BLaER1 (cell line): ENCODE data around the gene EHMT2.
"Not testable (repeated sequence)": the region's sequence is repeated elsewhere in the genome, so short reads cannot be mapped to it uniquely, and the experiment has no call there.

Source experiments
- H3K27ac ChIP-seq: shearing (Covaris generic); formaldehyde crosslinking; 2 replicates; pipeline ENCODE4 v1.8.1; 2022
- H3K27me3 ChIP-seq: shearing (Covaris generic); formaldehyde crosslinking; 2 replicates; pipeline ENCODE4 v1.8.1; 2022
- H3K36me3 ChIP-seq: shearing (Covaris generic); formaldehyde crosslinking; 2 replicates; pipeline ENCODE4 v1.8.1; 2022
- H3K4me1 ChIP-seq: shearing (Covaris generic); formaldehyde crosslinking; 2 replicates; pipeline ENCODE4 v1.8.1; 2022
- H3K4me2 ChIP-seq: shearing (Covaris generic); formaldehyde crosslinking; 2 replicates; pipeline ENCODE4 v1.8.1; 2022
- H3K4me3 ChIP-seq: shearing (Covaris generic); formaldehyde crosslinking; 2 replicates; pipeline ENCODE4 v1.8.1; 2022
- H3K9ac ChIP-seq: shearing (Covaris generic); formaldehyde crosslinking; 2 replicates; pipeline ENCODE4 v1.8.1; 2022
- H3K9me3 ChIP-seq: shearing (Covaris generic); formaldehyde crosslinking; 2 replicates; pipeline ENCODE4 v1.8.1; 2022
- H4K20me1 ChIP-seq: shearing (Covaris generic); formaldehyde crosslinking; 2 replicates; pipeline ENCODE4 v1.8.1; 2022
- Cebpa-rat ChIP-seq: shearing (Covaris generic); IDR thresholded peaks from 2 replicates; pipeline ENCODE4 v1.8.1; 2022

EHMT2 gene

DNA sequence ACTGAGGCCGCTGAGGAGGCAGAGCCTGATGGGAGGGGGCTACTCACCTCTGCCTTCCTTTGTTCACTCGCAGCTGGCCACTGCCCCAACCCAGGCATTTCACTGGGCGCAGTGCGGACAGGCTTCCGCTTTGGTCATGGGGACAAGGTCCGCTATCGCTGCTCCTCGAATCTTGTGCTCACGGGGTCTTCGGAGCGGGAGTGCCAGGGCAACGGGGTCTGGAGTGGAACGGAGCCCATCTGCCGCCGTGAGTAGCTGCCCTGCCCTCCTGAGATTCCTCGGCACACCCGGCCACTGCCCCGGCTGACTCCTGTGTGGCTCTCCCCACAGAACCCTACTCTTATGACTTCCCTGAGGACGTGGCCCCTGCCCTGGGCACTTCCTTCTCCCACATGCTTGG lies 36.0 kb upstream of the EHMT2 start:
- Histone ChIP-seq H3K4me2 (no peak overlapping the region), H3K4me3 (no peak overlapping the region), H3K9me3 (no peaks in the 10 kb centered on the region), H4K20me1 (no peaks in the 10 kb centered on the region), H3K9ac (no peak overlapping the region), H3K27ac (no peak overlapping the region), H3K36me3 (no peaks in the 10 kb centered on the region), H3K27me3 (no peaks in the 10 kb centered on the region), H3K4me1 (peaks cover 8% of the 10 kb centered on the region)
- no peak for TF ChIP-seq Cebpa-rat

DNA sequence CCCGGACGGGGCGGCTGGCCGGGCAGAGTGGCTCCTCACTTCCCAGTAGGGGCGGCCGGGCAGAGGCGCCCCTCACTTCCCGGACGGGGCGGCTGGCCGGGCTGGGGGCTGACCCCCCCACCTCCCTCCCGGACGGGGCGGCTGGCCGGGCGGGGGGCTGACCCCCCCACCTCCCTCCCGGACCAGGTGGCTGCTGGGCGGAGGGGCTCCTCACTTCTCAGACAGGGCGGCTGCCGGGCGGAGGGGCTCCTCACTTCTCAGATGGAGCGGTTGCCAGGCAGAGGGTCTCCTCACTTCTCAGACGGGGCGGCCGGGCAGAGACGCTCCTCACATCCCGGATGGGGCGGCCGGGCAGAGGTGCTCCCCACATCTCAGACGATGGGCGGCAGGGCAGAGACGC lies 34.6 kb upstream of the EHMT2 start:
- H3K4me1 ChIP-seq, H3K9ac ChIP-seq, H4K20me1 ChIP-seq, H3K27me3 ChIP-seq, H3K27ac ChIP-seq, H3K4me3 ChIP-seq, H3K9me3 ChIP-seq, H3K4me2 ChIP-seq, H3K36me3 ChIP-seq: not testable (repeated sequence)

DNA sequence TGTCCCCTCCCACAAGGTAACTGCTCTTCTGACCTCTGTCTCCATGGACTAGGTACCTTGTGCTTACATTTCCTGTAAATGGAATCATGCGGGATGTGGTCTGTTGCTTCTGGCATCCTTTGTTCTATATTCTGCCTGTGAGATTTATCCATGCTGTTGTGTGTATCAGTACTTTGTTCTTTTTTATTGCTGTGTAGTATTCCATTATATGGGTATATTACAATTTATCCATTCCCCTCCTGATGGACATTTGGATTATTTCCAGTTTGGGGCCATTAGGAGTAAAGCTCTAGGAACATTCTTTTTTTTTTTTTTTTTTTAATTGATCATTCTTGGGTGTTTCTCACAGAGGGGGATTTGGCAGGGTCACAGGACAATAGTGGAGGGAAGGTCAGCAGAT lies 33.5 kb upstream of the EHMT2 start:
- no peak overlapping the region for H3K27ac ChIP-seq
- no peak for TF ChIP-seq Cebpa-rat
- H4K20me1 ChIP-seq: no peaks in the 10 kb centered on the region
- H3K27me3 ChIP-seq: no peaks in the 10 kb centered on the region
- no peak overlapping the region for H3K4me3 ChIP-seq
- H3K36me3 ChIP-seq: no peaks in the 10 kb centered on the region
- H3K4me1 ChIP-seq: peaks cover 2% of the 10 kb centered on the region
- no peaks in the 10 kb centered on the region for H3K9me3 ChIP-seq
- no peak overlapping the region for H3K9ac ChIP-seq
- no peak overlapping the region for H3K4me2 ChIP-seq

DNA sequence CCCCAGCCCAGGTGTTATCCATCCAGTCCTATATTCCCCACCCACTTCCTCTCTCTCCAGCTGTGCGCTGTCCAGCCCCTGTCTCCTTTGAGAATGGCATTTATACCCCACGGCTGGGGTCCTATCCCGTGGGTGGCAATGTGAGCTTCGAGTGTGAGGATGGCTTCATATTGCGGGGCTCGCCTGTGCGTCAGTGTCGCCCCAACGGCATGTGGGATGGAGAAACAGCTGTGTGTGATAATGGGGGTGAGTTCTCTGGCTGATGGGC lies 31.1 kb upstream of the EHMT2 start:
- Histone ChIP-seq H4K20me1 (no peaks in the 10 kb centered on the region), H3K4me2 (no peak overlapping the region), H3K36me3 (no peaks in the 10 kb centered on the region), H3K4me1 (no peaks in the 10 kb centered on the region), H3K27ac (no peak overlapping the region), H3K4me3 (no peak overlapping the region), H3K9me3 (no peaks in the 10 kb centered on the region), H3K9ac (no peak overlapping the region), H3K27me3 (no peaks in the 10 kb centered on the region)
- TF ChIP-seq Cebpa-rat: no peak

DNA sequence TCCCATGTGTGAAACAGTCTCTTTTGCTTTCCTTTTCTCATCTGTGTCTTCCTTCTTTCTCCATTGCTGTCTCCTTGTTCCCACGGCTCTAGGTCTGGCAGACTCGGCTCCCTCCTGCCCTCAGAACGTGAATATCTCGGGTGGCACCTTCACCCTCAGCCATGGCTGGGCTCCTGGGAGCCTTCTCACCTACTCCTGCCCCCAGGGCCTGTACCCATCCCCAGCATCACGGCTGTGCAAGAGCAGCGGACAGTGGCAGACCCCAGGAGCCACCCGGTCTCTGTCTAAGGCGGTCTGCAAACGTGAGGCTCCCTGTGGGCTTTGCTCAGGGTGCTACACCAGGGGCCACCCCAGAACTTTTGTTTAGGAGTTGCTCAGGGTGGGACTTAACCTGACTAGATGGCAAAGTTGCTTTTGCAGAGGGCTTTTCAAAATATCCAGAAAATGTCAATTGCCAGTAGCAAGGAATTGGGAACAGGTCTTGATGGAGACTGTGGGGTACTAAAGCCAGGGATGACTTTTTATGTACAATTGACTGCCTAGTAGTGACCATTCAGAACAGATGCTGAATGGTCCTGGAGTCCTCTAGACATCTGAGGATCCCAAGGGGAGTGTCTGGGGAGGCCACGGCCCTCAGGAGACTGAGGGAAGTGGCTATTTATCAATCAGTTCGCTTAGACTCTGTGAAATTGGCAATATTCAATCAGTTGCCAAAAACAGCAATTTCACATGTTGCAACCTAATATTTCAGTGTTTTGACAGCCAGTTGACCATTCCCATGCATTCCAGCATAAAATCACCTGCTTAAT lies 30.6 kb upstream of the EHMT2 start:
- no peaks in the 10 kb centered on the region for H4K20me1 ChIP-seq
- H3K9me3 ChIP-seq: no peaks in the 10 kb centered on the region
- H3K4me3 ChIP-seq: no peak overlapping the region
- no peak for TF ChIP-seq Cebpa-rat
- H3K27ac ChIP-seq: no peak overlapping the region
- no peaks in the 10 kb centered on the region for H3K4me1 ChIP-seq
- H3K9ac ChIP-seq: no peak overlapping the region
- no peaks in the 10 kb centered on the region for H3K36me3 ChIP-seq
- H3K27me3 ChIP-seq: no peaks in the 10 kb centered on the region
- no peak overlapping the region for H3K4me2 ChIP-seq

DNA sequence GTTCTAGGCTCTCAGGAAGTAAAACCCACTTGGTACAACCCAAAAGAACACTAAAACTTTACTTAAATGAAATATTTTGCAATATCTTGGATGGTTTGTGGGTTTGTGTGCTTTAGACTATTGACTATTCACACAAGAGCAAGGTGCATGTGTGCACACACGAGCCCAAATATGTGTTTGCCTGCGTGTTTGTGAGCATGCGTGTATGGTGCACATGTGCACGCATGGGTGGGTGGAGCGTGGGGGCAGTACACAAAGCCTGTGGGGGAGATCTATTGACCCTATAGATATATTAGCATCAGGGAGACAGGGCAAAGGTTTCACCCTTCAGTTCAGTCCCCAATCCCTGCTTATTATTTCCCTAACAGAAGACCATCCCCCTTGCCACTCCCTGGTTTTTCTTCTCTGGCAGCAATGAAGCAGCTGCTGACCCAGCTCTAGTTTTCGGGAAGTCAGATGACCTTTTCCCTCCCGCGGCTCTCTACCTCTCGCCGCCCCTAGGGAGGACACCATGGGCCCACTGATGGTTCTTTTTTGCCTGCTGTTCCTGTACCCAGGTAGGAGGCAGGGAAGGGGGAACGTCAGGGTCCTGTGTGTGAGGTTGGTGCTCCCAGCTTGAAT lies 29.9 kb upstream of the EHMT2 start, which contains the start of gene C2:
TSS of gene C2 (plus strand) at position 476 of the 621 bp plus-strand sequence. CDS start at position 512, 36 bp downstream.
- no peaks in the 10 kb centered on the region for H3K27me3 ChIP-seq
- no peak within 1 kb of the TSS for H3K4me3 ChIP-seq
- no peak within 1 kb of the TSS for H3K27ac ChIP-seq
- no peak for TF ChIP-seq Cebpa-rat
- H4K20me1 ChIP-seq: no peaks in the 10 kb centered on the region
- no peaks in the 10 kb centered on the region for H3K36me3 ChIP-seq
- H3K4me2 ChIP-seq: no peak within 1 kb of the TSS
- H3K9me3 ChIP-seq: no peaks in the 10 kb centered on the region
- no peak within 1 kb of the TSS for H3K9ac ChIP-seq
- H3K4me1 ChIP-seq: no peaks in the 10 kb centered on the region

DNA sequence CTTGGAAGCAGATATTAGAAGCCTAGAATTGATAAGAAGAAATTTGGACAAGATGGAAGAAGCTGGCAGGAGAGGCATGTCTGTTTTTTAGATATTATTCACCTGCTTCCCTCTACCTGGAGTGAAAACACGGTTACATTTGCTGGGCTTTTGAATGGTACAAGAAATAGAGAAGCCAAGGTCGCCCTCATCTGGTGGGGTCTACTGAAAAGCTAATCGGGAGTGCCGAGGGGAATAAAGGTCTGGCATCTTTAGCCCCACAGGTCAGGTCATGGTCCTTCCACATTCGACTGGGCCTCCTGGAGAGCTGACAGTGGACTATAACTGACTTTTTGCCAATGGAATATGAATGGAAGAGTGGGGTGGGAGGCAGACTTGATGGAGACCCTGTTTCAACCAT lies 25.4 kb upstream of the EHMT2 start:
- no peak for TF ChIP-seq Cebpa-rat
- Histone ChIP-seq H3K27ac (no peak overlapping the region), H3K27me3 (no peaks in the 10 kb centered on the region), H3K4me2 (no peak overlapping the region), H3K9ac (no peak overlapping the region), H3K4me1 (no peaks in the 10 kb centered on the region), H3K36me3 (no peaks in the 10 kb centered on the region), H3K9me3 (no peaks in the 10 kb centered on the region), H4K20me1 (no peaks in the 10 kb centered on the region), H3K4me3 (no peak overlapping the region)

DNA sequence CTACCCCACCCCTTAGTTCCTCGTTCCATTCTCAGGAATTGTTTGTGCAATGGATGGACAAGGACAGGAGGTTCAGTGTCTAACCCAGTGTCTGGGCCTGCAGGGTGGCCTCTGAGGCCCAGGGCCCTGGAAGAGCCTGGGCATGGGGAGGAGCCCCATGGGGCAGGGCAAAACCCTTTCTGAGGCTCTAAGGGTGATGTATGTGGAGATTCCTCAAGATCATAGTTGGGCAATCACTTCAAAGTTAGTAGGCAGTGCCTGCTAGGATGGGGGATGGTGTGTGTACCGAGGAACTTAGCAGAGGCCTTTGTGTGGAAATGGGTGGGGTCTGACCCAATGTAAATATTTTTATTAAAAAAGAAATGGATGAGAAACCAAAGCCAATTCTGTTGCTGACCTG lies 23.3 kb upstream of the EHMT2 start:
- no peak for TF ChIP-seq Cebpa-rat
- Histone ChIP-seq H3K27ac (no peak overlapping the region), H4K20me1 (no peaks in the 10 kb centered on the region), H3K27me3 (no peaks in the 10 kb centered on the region), H3K4me2 (no peak overlapping the region), H3K4me3 (no peak overlapping the region), H3K9me3 (no peaks in the 10 kb centered on the region), H3K9ac (no peak overlapping the region), H3K36me3 (no peaks in the 10 kb centered on the region), H3K4me1 (no peaks in the 10 kb centered on the region)

DNA sequence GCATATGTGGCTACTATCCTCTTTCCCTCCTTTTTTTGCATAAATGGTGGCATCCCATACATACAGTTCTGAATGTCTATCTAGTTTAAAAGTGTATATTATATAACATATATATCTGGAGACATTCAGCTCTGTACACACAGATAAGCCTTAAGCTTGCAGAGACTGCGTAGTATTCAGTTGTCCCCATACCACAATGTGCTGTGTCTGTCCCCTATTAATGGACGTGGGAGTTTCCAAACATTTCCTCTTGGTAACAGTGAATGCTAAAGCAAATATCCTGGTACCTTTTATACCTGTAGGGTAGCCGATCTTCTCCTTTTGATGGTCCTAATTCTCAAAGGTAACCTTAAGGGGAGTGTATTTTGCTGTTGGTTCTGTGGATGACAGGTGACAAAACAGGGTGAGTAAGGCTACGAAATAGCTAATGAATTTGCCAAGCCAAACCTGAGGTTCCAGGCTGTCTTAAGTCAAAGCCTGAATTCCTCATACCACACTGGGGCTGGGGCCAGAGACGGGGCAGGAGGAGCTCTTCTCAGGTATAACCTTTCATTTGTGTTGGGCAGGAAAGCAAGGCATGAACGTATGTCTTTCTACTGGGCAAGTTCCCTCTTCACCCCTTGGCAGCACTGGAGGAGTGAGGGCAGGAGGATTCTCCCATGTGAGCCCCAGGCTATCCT lies 22.3 kb upstream of the EHMT2 start:
- Histone ChIP-seq H3K27me3 (no peaks in the 10 kb centered on the region), H3K4me3 (no peak overlapping the region), H3K36me3 (no peaks in the 10 kb centered on the region), H3K4me1 (no peaks in the 10 kb centered on the region), H3K27ac (no peak overlapping the region), H3K9me3 (no peaks in the 10 kb centered on the region), H3K9ac (no peak overlapping the region), H3K4me2 (no peak overlapping the region), H4K20me1 (no peaks in the 10 kb centered on the region)
- TF ChIP-seq Cebpa-rat: no peak

DNA sequence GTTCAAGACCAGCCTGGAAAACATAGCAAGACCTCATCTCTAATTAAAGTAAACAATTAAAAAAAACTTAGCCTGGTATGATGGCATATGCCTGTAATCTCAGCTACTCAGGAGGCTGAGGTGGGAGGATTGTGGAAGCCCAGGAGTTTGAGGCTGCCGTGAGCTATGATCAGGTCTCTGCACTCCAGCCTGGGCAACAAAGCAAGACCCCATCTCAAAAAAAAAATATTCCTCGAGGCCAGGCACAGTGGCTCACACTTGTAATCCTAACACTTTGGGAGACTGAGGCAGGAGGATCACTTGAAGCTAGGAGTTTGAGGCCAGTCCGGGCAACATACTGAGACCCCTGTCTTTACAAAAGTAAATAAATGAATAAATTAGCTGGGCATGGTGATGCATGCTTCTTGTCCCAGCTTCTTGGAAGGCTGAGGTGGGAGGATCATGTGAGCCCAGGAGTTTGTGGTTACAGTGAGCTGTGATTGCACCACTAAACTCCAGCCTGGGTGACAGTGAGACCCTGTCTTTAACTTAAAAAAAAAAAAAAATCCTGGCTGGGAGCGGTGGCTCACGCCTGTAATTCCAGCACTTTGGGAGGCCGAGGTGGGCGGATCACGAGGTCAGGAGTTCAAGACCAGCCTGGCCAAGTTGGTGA lies 20.7 kb upstream of the EHMT2 start:
- Histone ChIP-seq H3K9me3 (no peaks in the 10 kb centered on the region), H3K4me3 (no peak overlapping the region), H3K9ac (no peak overlapping the region), H4K20me1 (no peaks in the 10 kb centered on the region), H3K27me3 (no peaks in the 10 kb centered on the region), H3K27ac (no peak overlapping the region), H3K4me1 (no peaks in the 10 kb centered on the region), H3K36me3 (no peaks in the 10 kb centered on the region), H3K4me2 (no peak overlapping the region)
- TF ChIP-seq Cebpa-rat: no peak
